Keratinocyte (primary cell): Measurements from ENCODE around the gene CNP.

Experiments used
- CTCF ChIP-seq, 3 experiments: IDR thresholded peaks in 1 of 3; conservative IDR thresholded peaks in 1 of 3; optimal IDR thresholded peaks in 1 of 3; 2 replicates in 2 of 3; 3 replicates in 1 of 3; pipeline versions ENCODE3 to v1.5.1; 2011; ENCODE audit warnings: low read length in 3 of 3, mild to moderate bottlenecking in 3 of 3, moderate library complexity in 2 of 3, control low read depth in 1 of 3, inconsistent platforms in 1 of 3; ENCODE audit not compliant: insufficient read depth in 2 of 3; ENCODE audit errors: extremely low read depth in 1 of 3
- EZH2 ChIP-seq: IDR thresholded peaks from one replicate; pipeline ENCODE4 v1.6.1; 2012; ENCODE audit warnings: inconsistent platforms, mild to moderate bottlenecking, low read length, moderate library complexity

- no peak for TF ChIP-seq CTCF (optimal IDR thresholded peaks at IDR 0.05 in 1 of 3, IDR thresholded peaks at IDR 0.05 in 1 of 3, conservative IDR thresholded peaks at IDR 0.05 in 1 of 3; ENCODE audit: extremely low read depth in 1 of 3, insufficient read depth in 2 of 3, low read length in 3 of 3)
- no peak for TF ChIP-seq EZH2
These were observed 17.7 kb upstream of the CNP start for GRCh38 chr17:41948762-41949460.
